OCI-LY3 (cell line): ENCODE data around the gene PABPN1L.

Experiments used
- H2AFZ ChIP-seq: fragments of 200-600, 300-600 bp; shearing (Covaris generic); 2 replicates; pipeline ENCODE4 v1.6.0; 2014; ENCODE audit warnings: antibody characterized with exemption, low read depth, low read length
- H3K27ac ChIP-seq: fragments of 200-600, 300-600 bp; sonication (generic); 2 replicates; pipeline ENCODE4 v1.5.1; 2014; ENCODE audit warnings: mild to moderate bottlenecking, low read length, moderate library complexity, mixed read lengths
- H3K27me3 ChIP-seq: fragments of 200-600, 300-600 bp; sonication (generic); 2 replicates; pipeline ENCODE4 v1.6.1; 2014; ENCODE audit warnings: low read depth, low read length, mixed read lengths
- H3K36me3 ChIP-seq: fragments of 200-600, 300-600 bp; sonication (generic); replicated peaks from 2 replicates; pipeline ENCODE3; 2014; ENCODE audit warnings: low read depth, low read length, mixed read lengths
- H3K4me1 ChIP-seq: fragments of 300-600, 200-600 bp; sonication (generic); 2 replicates; pipeline ENCODE4 v1.6.1; 2014; ENCODE audit warnings: low read length, mixed read lengths
- H3K4me2 ChIP-seq: fragments of 200-600, 300-600 bp; sonication (generic); 2 replicates; pipeline ENCODE4 v1.6.1; 2014; ENCODE audit warnings: low read length, mixed read lengths
- H3K4me3 ChIP-seq: fragments of 300-600, 200-600 bp; sonication (generic); 2 replicates; pipeline ENCODE4 v1.5.1; 2014; ENCODE audit warnings: antibody characterized with exemption, mild to moderate bottlenecking, low read length, moderate library complexity
- H3K79me2 ChIP-seq: fragments of 300-600, 200-600 bp; shearing (Covaris generic); 2 replicates; pipeline ENCODE4 v1.6.1; 2014; ENCODE audit warnings: mild to moderate bottlenecking, low read length, mixed read lengths
- H3K9ac ChIP-seq: fragments of 300-600, 200-600 bp; shearing (Covaris generic); 2 replicates; pipeline ENCODE4 v1.6.0; 2014; ENCODE audit warnings: mild to moderate bottlenecking, low read length, moderate library complexity
- H3K9me3 ChIP-seq: fragments of 200-600, 300-600 bp; shearing (Covaris generic); 2 replicates; pipeline ENCODE4 v1.6.1; 2014; ENCODE audit warnings: low read length, mixed read lengths; ENCODE audit not compliant: insufficient read depth
- H4K20me1 ChIP-seq: fragments of 200-600, 300-600 bp; sonication (generic); 2 replicates; pipeline ENCODE4 v1.6.1; 2016; ENCODE audit warnings: low read length, mixed read lengths; ENCODE audit not compliant: insufficient read depth
- CTCF ChIP-seq: fragments of 200-600, 300-600 bp; sonication (generic); IDR thresholded peaks from 2 replicates; pipeline ENCODE4 v1.5.1; 2014; ENCODE audit warnings: antibody characterized with exemption, low read length, low read depth
- EZH2phosphoT487 ChIP-seq: fragments of 200-600 bp; shearing (Covaris generic); IDR thresholded peaks from 2 replicates; pipeline ENCODE4 v1.6.1; 2018; ENCODE audit warnings: antibody characterized with exemption, mixed run types, low read depth

Gene PABPN1L

GRCh38 chr16:88906535-88907105 is 40.2 kb upstream of the PABPN1L start:
- Histone ChIP-seq H3K79me2 (peaks cover 21% of the 10 kb centered on the region; the same call in 1 of the 2 replicates), H3K9ac (no peak overlapping the region), H3K9me3 (no peaks in the 10 kb centered on the region), H3K27me3 (no peaks in the 10 kb centered on the region), H3K4me3 (no peak overlapping the region), H3K4me1 (no peaks in the 10 kb centered on the region), H3K36me3 (peaks cover 3% of the 10 kb centered on the region), H3K4me2 (no peak overlapping the region), H4K20me1 (peaks cover 96% of the 10 kb centered on the region), H3K27ac (no peak overlapping the region), H2AFZ (no peak overlapping the region)
- TF ChIP-seq EZH2phosphoT487 = no peak
- no peak for TF ChIP-seq CTCF

- Histone ChIP-seq H3K4me3 (no peak overlapping the region), H3K9me3 (no peaks in the 10 kb centered on the region), H3K79me2 (peaks cover 16% of the 10 kb centered on the region; the same call in 1 of the 2 replicates), H3K4me2 (no peak overlapping the region), H3K27ac (no peak overlapping the region), H3K36me3 (peaks cover 8% of the 10 kb centered on the region), H2AFZ (no peak overlapping the region), H3K4me1 (no peaks in the 10 kb centered on the region), H3K27me3 (no peaks in the 10 kb centered on the region), H4K20me1 (peaks cover 93% of the 10 kb centered on the region), H3K9ac (no peak overlapping the region)
- no peak for TF ChIP-seq CTCF
- no peak for TF ChIP-seq EZH2phosphoT487
These were observed 39.6 kb upstream of the PABPN1L start for GRCh38 chr16:88906020-88906419.

- H3K79me2 ChIP-seq = peaks cover 14% of the 10 kb centered on the region; the same call in 1 of the 2 replicates
- H4K20me1 ChIP-seq = peaks cover 91% of the 10 kb centered on the region
- H3K27ac ChIP-seq = no peak overlapping the region
- peaks cover 11% of the 10 kb centered on the region for H3K36me3 ChIP-seq
- H3K9ac ChIP-seq = no peak overlapping the region
- no peaks in the 10 kb centered on the region for H3K9me3 ChIP-seq
- TF ChIP-seq EZH2phosphoT487 = no peak
- no peak for TF ChIP-seq CTCF
- no peaks in the 10 kb centered on the region for H3K4me1 ChIP-seq
- H2AFZ ChIP-seq = no peak overlapping the region
- H3K4me3 ChIP-seq = no peak overlapping the region
- H3K4me2 ChIP-seq = no peak overlapping the region
- H3K27me3 ChIP-seq = no peaks in the 10 kb centered on the region
These were observed 39.1 kb upstream of the PABPN1L start for GRCh38 chr16:88905563-88905962.

- Histone ChIP-seq H3K27ac (no peak overlapping the region), H3K9me3 (no peaks in the 10 kb centered on the region), H3K4me1 (no peaks in the 10 kb centered on the region), H2AFZ (no peak overlapping the region), H3K79me2 (peaks cover 11% of the 10 kb centered on the region; the same call in 1 of the 2 replicates), H4K20me1 (peaks cover 83% of the 10 kb centered on the region), H3K4me2 (no peak overlapping the region), H3K4me3 (no peak overlapping the region), H3K36me3 (peaks cover 11% of the 10 kb centered on the region), H3K27me3 (no peaks in the 10 kb centered on the region), H3K9ac (no peak overlapping the region)
- TF ChIP-seq CTCF = no peak
- no peak for TF ChIP-seq EZH2phosphoT487
These were observed 38.4 kb upstream of the PABPN1L start for GRCh38 chr16:88904676-88905365.
